Ovary (tissue), 9 donors: ENCODE results near the gene ENOX1. TPM values are rescaled to one million over a fixed set of nuclear protein-coding genes. Genes with fewer than 3 reads are reported as not detected.

Experiments used
- DNase-seq, 5 donors: peaks; one replicate each; pipeline ENCODE4 v3.0.0-alpha.2; 2019 to 2020
- H3K27ac ChIP-seq, 2 donors: fragments of 200-600 bp; one replicate each; pipeline versions ENCODE4 v1.5.1 to v1.8.0; 2019 to 2022
- H3K27me3 ChIP-seq: fragments of 200-600 bp; one replicate; pipeline ENCODE4 v1.8.0; 2022
- H3K36me3 ChIP-seq: fragments of 200-600 bp; sonication (generic); one replicate; pipeline ENCODE4 v1.5.1; 2019
- H3K4me1 ChIP-seq: one replicate; pipeline ENCODE4 v1.8.1; 2013; ENCODE audit warnings: mild to moderate bottlenecking, moderate library complexity; ENCODE audit not compliant: insufficient read depth
- H3K4me3 ChIP-seq: fragments of 200-600 bp; sonication (generic); one replicate; pipeline ENCODE4 v1.5.1; 2017
- H3K9me3 ChIP-seq, 2 donors: fragments of 200-600 bp in 1 of 2; sonication (generic) in 1 of 2; one replicate each; pipeline versions ENCODE4 v1.5.1 to v1.8.1; 2013 to 2019; ENCODE audit warnings: mild to moderate bottlenecking in 1 of 2, moderate library complexity in 1 of 2
- EP300 ChIP-seq: sonication (generic); formaldehyde crosslinking; IDR thresholded peaks from one replicate; pipeline ENCODE4 v1.6.1; 2017; ENCODE audit warnings: antibody characterized with exemption
- POLR2A ChIP-seq: fragments of 450-650 bp; IDR thresholded peaks from one replicate; pipeline ENCODE4 v1.6.1; 2017; ENCODE audit warnings: antibody characterized with exemption, mild to moderate bottlenecking, moderate library complexity
- WGBS, 3 donors: extraction: QIAGEN DNeasy Blood & Tissue Kit in 1 of 3; methylation state at CpG; one replicate each; pipeline versions ENCODE4 v1.1.5 to v1.1.7; 2013 to 2017; 5-methylcytosine and 5-hydroxymethylcytosine counted together
- intact Hi-C, 4 donors: fragments of 100-400 bp; cut with DNase I; formaldehyde crosslinking; loops; one replicate each; pipeline versions ENCODE4 v1.11.0 to v1.15.1; 2022 to 2023
- polyA plus RNA-seq, 2 donors: library from polyadenylated mRNA; stranded (reverse); fragments of 200-250 nt in 1 of 2; fragments of 350-450 nt in 1 of 2; fragmentation: Illumina TruSeq in 1 of 2; extraction: RNeasy Lipid Tissue Mini Kit (QIAGEN cat#74804) in 1 of 2; gene quantifications; one replicate each; pipeline ENCODE4 v1.2.3, GENCODE V29; 2013 to 2014
- total RNA-seq, 7 donors: library from RNA; depleted of rRNA in 2 of 7; stranded (reverse); fragments of >200 nt in 2 of 7; fragmentation: NEBNext Ultra II Directional in 3 of 7; extraction: Animal tissue kit (Norgen Biotek cat#: 25700) in 3 of 7; gene quantifications; one replicate each; pipeline versions ENCODE4 v1.1.0 to v1.2.4, GENCODE V29; 2016 to 2023
- TF ChIP-seq, protein P1 (sequence below), 3 donors: fragments of 450-650 bp in 2 of 3; fragments of 200-600 bp in 1 of 3; IDR thresholded peaks; one replicate each; pipeline versions ENCODE4 v1.5.1 to v1.8.0; 2016 to 2022; ENCODE audit warnings: antibody characterized with exemption in 3 of 3, mild to moderate bottlenecking in 1 of 3
- donor health status: DM: no; HTN: no; CAD: no; lungs with moderate emphysema.
- donor health status: DM: no; HTN: no; CAD: no.
- donor health status: Bipolar disorder and iron deficiency.
- donor health status: DM: yes; HTN: yes; CAD: no.
- donor health status: DM: no; HTN: no; CAD: no.
- donor health status: DM: yes; HTN: yes; CAD: no.

The ENOX1 gene
- total and polyA plus RNA-seq, 9 donors, result 3.6 to 17.5 (median 7.8) TPM

DNA sequence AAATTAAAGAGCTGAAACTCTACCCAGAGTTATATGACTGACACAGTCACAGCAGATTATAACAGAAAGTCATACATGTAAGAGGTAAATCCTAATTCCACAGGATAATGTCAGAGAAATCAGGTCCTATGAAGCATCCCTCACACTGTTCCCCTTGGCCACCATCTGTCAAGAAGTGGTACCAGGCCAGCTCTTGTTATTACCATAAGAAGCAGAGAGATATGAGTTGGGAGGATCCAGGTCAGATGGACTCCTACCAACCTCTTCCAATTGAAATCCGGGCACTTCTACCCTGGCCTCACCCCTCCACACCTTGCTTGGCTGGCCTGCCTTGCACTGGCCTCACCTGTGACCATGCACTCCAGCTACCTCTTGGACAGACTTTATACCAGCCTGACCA is 410.2 kb downstream of the ENOX1 start:
- intact Hi-C loops, result no loop called here
- Histone ChIP-seq H3K4me3 (no peak overlapping the region), H3K27ac (no peak overlapping the region), H3K36me3 (no peaks in the 10 kb centered on the region), H3K27me3 (no peaks in the 10 kb centered on the region), H3K4me1 (no peaks in the 10 kb centered on the region), H3K9me3 (no peaks in the 10 kb centered on the region)
- DNase-seq, result no peak
- TF ChIP-seq POLR2A (no peak), EP300 (no peak)
- TF ChIP-seq, protein P1, sequence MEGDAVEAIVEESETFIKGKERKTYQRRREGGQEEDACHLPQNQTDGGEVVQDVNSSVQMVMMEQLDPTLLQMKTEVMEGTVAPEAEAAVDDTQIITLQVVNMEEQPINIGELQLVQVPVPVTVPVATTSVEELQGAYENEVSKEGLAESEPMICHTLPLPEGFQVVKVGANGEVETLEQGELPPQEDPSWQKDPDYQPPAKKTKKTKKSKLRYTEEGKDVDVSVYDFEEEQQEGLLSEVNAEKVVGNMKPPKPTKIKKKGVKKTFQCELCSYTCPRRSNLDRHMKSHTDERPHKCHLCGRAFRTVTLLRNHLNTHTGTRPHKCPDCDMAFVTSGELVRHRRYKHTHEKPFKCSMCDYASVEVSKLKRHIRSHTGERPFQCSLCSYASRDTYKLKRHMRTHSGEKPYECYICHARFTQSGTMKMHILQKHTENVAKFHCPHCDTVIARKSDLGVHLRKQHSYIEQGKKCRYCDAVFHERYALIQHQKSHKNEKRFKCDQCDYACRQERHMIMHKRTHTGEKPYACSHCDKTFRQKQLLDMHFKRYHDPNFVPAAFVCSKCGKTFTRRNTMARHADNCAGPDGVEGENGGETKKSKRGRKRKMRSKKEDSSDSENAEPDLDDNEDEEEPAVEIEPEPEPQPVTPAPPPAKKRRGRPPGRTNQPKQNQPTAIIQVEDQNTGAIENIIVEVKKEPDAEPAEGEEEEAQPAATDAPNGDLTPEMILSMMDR (IDR thresholded peaks at IDR 0.05), result no peak
- 93 to 96% (median 95%) methylated on average over 1 of the region's 1 CpG for WGBS, 3 donors

DNA sequence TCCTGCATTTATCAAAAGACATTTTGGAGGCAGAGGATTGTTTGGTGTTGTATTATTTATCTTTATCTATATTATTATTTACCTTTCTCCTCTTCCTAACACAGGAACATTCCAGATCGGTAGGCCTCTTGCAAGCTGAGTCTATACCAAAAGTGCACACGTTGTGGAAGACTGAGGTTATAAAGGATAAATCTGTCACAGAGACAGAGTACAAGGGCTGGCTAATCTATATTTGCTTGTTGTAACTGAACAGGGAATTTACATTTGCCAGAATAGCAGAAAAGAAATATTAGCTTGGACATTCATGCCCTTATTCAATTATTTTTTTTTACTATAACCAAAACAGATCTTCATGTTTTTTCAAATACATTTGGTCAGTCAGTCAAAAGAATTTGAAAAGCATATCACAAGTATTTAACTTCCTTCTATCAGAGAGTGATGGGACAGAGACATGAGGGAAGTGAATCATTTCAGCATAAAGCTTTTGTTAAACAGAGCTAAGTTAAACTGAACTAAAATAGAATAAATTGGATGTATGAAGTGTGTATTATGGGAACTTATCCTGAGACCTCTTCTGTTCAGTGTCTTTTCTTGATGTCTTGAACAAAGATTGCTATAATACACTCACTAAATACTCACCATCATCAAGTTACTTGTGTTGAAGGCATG is 410.8 kb downstream of the ENOX1 start:
- H3K4me3 ChIP-seq, result no peak overlapping the region
- intact Hi-C loops, result no loop called here
- TF ChIP-seq, protein P1 (IDR thresholded peaks at IDR 0.05), result no peak
- TF ChIP-seq POLR2A, result no peak
- TF ChIP-seq EP300, result no peak
- WGBS, 3 donors, result 53 to 67% (median 65%) methylated on average over 2 of the region's 2 CpGs
- H3K27me3 ChIP-seq, result no peaks in the 10 kb centered on the region
- no peaks in the 10 kb centered on the region for H3K36me3 ChIP-seq
- no peaks in the 10 kb centered on the region for H3K4me1 ChIP-seq
- DNase-seq, result no peak
- H3K27ac ChIP-seq, result no peak overlapping the region
- no peaks in the 10 kb centered on the region for H3K9me3 ChIP-seq

DNA sequence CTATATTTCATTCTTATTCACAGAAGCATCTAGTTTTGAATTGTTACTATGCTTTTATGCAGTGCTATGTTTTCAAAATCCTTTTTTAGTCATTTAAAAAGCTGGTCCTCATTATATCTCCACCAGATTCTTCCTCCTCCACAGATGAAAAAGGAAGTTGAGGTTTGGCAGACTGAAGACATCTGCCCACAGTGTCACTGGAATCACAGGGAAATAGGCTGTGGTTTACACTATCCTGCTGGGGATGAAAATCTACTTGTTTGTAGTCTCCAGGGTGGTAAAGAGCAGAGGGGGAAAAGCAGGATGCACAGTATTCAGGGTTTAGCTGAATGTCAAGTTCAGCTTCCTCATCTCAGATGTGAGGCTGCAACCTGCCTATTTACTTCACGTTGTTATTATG is 412.2 kb downstream of the ENOX1 start:
- DNase-seq, result no peak
- WGBS, 3 donors, result 37 to 48% (median 40%) methylated on average over 1 of the region's 1 CpG

DNA sequence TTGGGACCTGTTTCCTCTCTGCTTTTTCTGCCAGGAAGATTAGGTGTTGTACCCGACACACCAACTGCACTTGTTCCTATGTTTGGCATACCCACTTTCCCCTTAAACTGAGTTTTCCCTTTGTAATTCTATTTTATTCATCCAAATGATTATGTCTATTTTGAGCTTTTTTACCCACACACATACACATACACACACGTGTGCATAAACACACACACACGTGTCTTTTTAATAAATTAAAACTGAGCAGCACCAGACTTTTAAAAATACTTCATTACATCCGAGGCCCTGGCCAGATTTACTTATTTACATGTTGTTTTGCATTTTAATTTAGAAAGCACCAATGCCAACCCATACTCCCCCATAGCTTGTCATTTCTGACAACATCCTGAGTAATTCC is 413.4 kb downstream of the ENOX1 start:
- H3K9me3 ChIP-seq, result no peaks in the 10 kb centered on the region
- no peak overlapping the region for H3K27ac ChIP-seq
- H3K4me3 ChIP-seq, result no peak overlapping the region
- H3K36me3 ChIP-seq, result no peaks in the 10 kb centered on the region
- intact Hi-C loops, result no loop called here
- TF ChIP-seq EP300 (no peak), POLR2A (no peak)
- TF ChIP-seq, protein P1 (IDR thresholded peaks at IDR 0.05), result no peak
- no peak for DNase-seq
- 51 to 63% (median 57%) methylated on average over 4 of the region's 4 CpGs for WGBS, 3 donors
- H3K27me3 ChIP-seq, result no peaks in the 10 kb centered on the region
- H3K4me1 ChIP-seq, result no peaks in the 10 kb centered on the region

More for the DNA sequence above, 412.2 kb downstream of the ENOX1 start:
- H3K4me1 ChIP-seq, result no peaks in the 10 kb centered on the region
- H3K27me3 ChIP-seq, result no peaks in the 10 kb centered on the region
- no peak overlapping the region for H3K27ac ChIP-seq
- no peaks in the 10 kb centered on the region for H3K36me3 ChIP-seq
- H3K4me3 ChIP-seq, result no peak overlapping the region
- no peaks in the 10 kb centered on the region for H3K9me3 ChIP-seq
- no peak for TF ChIP-seq EP300
- TF ChIP-seq, protein P1 (IDR thresholded peaks at IDR 0.05), result no peak
- no peak for TF ChIP-seq POLR2A
- intact Hi-C loops, result no loop called here
